ENCODE data around the gene PDLIM7.

DNA sequence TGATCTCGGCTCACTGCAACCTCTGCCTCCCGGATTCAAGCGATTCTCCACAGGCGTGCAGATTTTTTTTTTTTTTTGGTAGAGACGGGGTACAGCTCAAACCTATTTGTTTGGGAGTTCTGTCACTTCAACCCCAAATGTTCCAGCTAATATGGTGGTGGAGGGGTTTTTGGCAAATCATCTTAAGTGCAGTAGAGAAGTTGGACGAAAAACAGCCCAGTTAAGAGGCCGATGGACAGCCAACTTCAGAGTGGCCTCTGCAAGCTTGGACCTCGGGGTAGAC, 51.5 kb downstream of the PDLIM7 start:
- TF ChIP-seq EZH2 (IDR thresholded peaks at IDR 0.05; ENCODE audit: low read depth, unreplicated experiment) (no peak), POLR2AphosphoS5 (IDR thresholded peaks at IDR 0.05; ENCODE audit: low read depth) (no peak)
- TF ChIP-seq, protein P1, sequence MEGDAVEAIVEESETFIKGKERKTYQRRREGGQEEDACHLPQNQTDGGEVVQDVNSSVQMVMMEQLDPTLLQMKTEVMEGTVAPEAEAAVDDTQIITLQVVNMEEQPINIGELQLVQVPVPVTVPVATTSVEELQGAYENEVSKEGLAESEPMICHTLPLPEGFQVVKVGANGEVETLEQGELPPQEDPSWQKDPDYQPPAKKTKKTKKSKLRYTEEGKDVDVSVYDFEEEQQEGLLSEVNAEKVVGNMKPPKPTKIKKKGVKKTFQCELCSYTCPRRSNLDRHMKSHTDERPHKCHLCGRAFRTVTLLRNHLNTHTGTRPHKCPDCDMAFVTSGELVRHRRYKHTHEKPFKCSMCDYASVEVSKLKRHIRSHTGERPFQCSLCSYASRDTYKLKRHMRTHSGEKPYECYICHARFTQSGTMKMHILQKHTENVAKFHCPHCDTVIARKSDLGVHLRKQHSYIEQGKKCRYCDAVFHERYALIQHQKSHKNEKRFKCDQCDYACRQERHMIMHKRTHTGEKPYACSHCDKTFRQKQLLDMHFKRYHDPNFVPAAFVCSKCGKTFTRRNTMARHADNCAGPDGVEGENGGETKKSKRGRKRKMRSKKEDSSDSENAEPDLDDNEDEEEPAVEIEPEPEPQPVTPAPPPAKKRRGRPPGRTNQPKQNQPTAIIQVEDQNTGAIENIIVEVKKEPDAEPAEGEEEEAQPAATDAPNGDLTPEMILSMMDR (conservative IDR thresholded peaks at IDR 0.05; ENCODE audit: low read depth in 2 of 2): no peak
- TF ChIP-seq, protein P2, sequence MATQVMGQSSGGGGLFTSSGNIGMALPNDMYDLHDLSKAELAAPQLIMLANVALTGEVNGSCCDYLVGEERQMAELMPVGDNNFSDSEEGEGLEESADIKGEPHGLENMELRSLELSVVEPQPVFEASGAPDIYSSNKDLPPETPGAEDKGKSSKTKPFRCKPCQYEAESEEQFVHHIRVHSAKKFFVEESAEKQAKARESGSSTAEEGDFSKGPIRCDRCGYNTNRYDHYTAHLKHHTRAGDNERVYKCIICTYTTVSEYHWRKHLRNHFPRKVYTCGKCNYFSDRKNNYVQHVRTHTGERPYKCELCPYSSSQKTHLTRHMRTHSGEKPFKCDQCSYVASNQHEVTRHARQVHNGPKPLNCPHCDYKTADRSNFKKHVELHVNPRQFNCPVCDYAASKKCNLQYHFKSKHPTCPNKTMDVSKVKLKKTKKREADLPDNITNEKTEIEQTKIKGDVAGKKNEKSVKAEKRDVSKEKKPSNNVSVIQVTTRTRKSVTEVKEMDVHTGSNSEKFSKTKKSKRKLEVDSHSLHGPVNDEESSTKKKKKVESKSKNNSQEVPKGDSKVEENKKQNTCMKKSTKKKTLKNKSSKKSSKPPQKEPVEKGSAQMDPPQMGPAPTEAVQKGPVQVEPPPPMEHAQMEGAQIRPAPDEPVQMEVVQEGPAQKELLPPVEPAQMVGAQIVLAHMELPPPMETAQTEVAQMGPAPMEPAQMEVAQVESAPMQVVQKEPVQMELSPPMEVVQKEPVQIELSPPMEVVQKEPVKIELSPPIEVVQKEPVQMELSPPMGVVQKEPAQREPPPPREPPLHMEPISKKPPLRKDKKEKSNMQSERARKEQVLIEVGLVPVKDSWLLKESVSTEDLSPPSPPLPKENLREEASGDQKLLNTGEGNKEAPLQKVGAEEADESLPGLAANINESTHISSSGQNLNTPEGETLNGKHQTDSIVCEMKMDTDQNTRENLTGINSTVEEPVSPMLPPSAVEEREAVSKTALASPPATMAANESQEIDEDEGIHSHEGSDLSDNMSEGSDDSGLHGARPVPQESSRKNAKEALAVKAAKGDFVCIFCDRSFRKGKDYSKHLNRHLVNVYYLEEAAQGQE (IDR thresholded peaks at IDR 0.05; ENCODE audit: unreplicated experiment): no peak
